Esophagus squamous epithelium (tissue), 5 donors: Measurements from ENCODE around the gene LAP3. TPM values are rescaled to one million over a fixed set of nuclear protein-coding genes. Genes with fewer than 3 reads are reported as not detected.

ENCODE experiments used
- DNase-seq: peaks from one replicate; lab custom pipeline; 2025; lab: John Stamatoyannopoulos, UW
- H3K27ac ChIP-seq, 4 donors: fragments of 200-600 bp; sonication (generic); one replicate each; pipeline ENCODE4 v1.5.1; 2016 to 2019; ENCODE audit warnings: mild to moderate bottlenecking in 1 of 4
- H3K27me3 ChIP-seq, 4 donors: fragments of 200-600 bp; sonication (generic); 1 replicate in 3 of 4; 2 replicates in 1 of 4; pipeline versions ENCODE4 v1.5.1 to v1.6.0; 2017 to 2021; ENCODE audit warnings: antibody characterized with exemption in 1 of 4
- H3K36me3 ChIP-seq, 3 donors: fragments of 200-600 bp; sonication (generic); one replicate each; pipeline ENCODE4 v1.5.1; 2016 to 2019
- H3K4me1 ChIP-seq, 3 donors: fragments of 200-600 bp; sonication (generic); one replicate each; pipeline ENCODE4 v1.5.1; 2017 to 2019
- H3K4me3 ChIP-seq, 4 donors: fragments of 200-600 bp; sonication (generic); 1 replicate in 3 of 4; 2 replicates in 1 of 4; pipeline ENCODE4 v1.5.1; 2016 to 2019; ENCODE audit warnings: mild to moderate bottlenecking in 2 of 4, moderate library complexity in 1 of 4
- H3K9me3 ChIP-seq, 3 donors: fragments of 200-600 bp; sonication (generic); one replicate each; pipeline ENCODE4 v1.5.1; 2016 to 2019
- CTCF ChIP-seq, 6 experiments: fragments of 450-650 bp in 4 of 6; fragments of 200-600 bp in 2 of 6; sonication (generic) in 2 of 6; IDR thresholded peaks; one replicate each; pipeline ENCODE4 v1.5.1; 2016 to 2019; ENCODE audit warnings: antibody characterized with exemption in 6 of 6, mild to moderate bottlenecking in 4 of 6, moderate library complexity in 4 of 6
- POLR2A ChIP-seq, 4 donors: fragments of 450-650 bp; IDR thresholded peaks; one replicate each; pipeline ENCODE4 v1.6.1; 2017; ENCODE audit warnings: antibody characterized with exemption in 4 of 4, mild to moderate bottlenecking in 4 of 4, moderate library complexity in 3 of 4
- WGBS, 2 donors: methylation state at CpG; one replicate each; pipeline ENCODE4 v1.1.5; 2018; 5-methylcytosine and 5-hydroxymethylcytosine counted together
- intact Hi-C: fragments of 100-400 bp; cut with DNase I; formaldehyde crosslinking; loops from one replicate; pipeline ENCODE4 v1.15.0; 2022
- total RNA-seq, 4 donors: library from RNA; depleted of rRNA; stranded (reverse); fragments of >200 nt; gene quantifications; one replicate each; pipeline ENCODE4 v1.1.0, GENCODE V29; 2016
- donor health status: DM: yes; HTN: yes; CAD: no.

LAP3 gene
- total RNA-seq, 4 donors from 2014 or later = 30.2 to 80.5 (median 54.6) TPM

- intact Hi-C loops = no loop called here
- H3K4me1 ChIP-seq = no peaks in the 10 kb centered on the region
- no peak overlapping the region for H3K27ac ChIP-seq
- no peak for DNase-seq
- H3K4me3 ChIP-seq = no peak overlapping the region
- no peaks in the 10 kb centered on the region for H3K9me3 ChIP-seq
- no peaks in the 10 kb centered on the region for H3K36me3 ChIP-seq
- WGBS, 2 donors = 80 to 83% methylated on average over 6 to 8 of the region's 9 CpGs
- H3K27me3 ChIP-seq = peaks cover 0 to 6% (median 0%) of the 10 kb centered on the region in 4 donors
- TF ChIP-seq POLR2A (IDR thresholded peaks at IDR 0.05) = no peak
Measured at GRCh38 chr4:17647176-17647806, 70.3 kb downstream of the LAP3 start.

- no peak overlapping the region for H3K4me3 ChIP-seq
- H3K36me3 ChIP-seq = no peaks in the 10 kb centered on the region
- peaks cover 0 to 6% (median 0%) of the 10 kb centered on the region in 4 donors for H3K27me3 ChIP-seq
- H3K27ac ChIP-seq = no peak overlapping the region
- 87 to 88% methylated on average over 4 to 5 of the region's 5 CpGs for WGBS, 2 donors
- intact Hi-C loops = no loop called here
- no peak for DNase-seq
- H3K9me3 ChIP-seq = no peaks in the 10 kb centered on the region
- TF ChIP-seq CTCF (IDR thresholded peaks at IDR 0.05) (no peak), POLR2A (IDR thresholded peaks at IDR 0.05) (no peak)
- H3K4me1 ChIP-seq = no peaks in the 10 kb centered on the region
Measured at GRCh38 chr4:17647927-17648326, 70.9 kb downstream of the LAP3 start.

GRCh38 chr4:17650406-17650805 lies 73.4 kb downstream of the LAP3 start:
- WGBS, 2 donors = 87 to 94% methylated on average over 2 of the region's 2 CpGs
- no peaks in the 10 kb centered on the region for H3K27me3 ChIP-seq
- no peaks in the 10 kb centered on the region for H3K36me3 ChIP-seq
- TF ChIP-seq POLR2A (IDR thresholded peaks at IDR 0.05) (no peak), CTCF (IDR thresholded peaks at IDR 0.05) (no peak)
- H3K4me1 ChIP-seq = no peaks in the 10 kb centered on the region
- no peak overlapping the region for H3K27ac ChIP-seq
- intact Hi-C loops = no loop called here
- no peak for DNase-seq
- no peak overlapping the region for H3K4me3 ChIP-seq
- H3K9me3 ChIP-seq = no peaks in the 10 kb centered on the region

- TF ChIP-seq CTCF (IDR thresholded peaks at IDR 0.05) (no peak), POLR2A (IDR thresholded peaks at IDR 0.05) (no peak)
- H3K4me1 ChIP-seq = no peaks in the 10 kb centered on the region
- H3K27ac ChIP-seq = no peak overlapping the region
- no peak for DNase-seq
- no peak overlapping the region for H3K4me3 ChIP-seq
- H3K9me3 ChIP-seq = no peaks in the 10 kb centered on the region
- H3K27me3 ChIP-seq = no peaks in the 10 kb centered on the region
- no peaks in the 10 kb centered on the region for H3K36me3 ChIP-seq
- intact Hi-C loops = no loop called here
- WGBS, 2 donors = 66 to 81% methylated on average over 7 to 8 of the region's 8 CpGs
Measured at GRCh38 chr4:17654701-17655100, 77.7 kb downstream of the LAP3 start.

- DNase-seq = no peak
- no peak overlapping the region for H3K4me3 ChIP-seq
- no peak overlapping the region for H3K27ac ChIP-seq
- intact Hi-C loops = no loop called here
- no peaks in the 10 kb centered on the region for H3K9me3 ChIP-seq
- TF ChIP-seq POLR2A (IDR thresholded peaks at IDR 0.05) = no peak
- TF ChIP-seq CTCF (IDR thresholded peaks at IDR 0.05) = no peak
- H3K4me1 ChIP-seq = no peaks in the 10 kb centered on the region
- no peaks in the 10 kb centered on the region for H3K27me3 ChIP-seq
- no peaks in the 10 kb centered on the region for H3K36me3 ChIP-seq
- 63 to 88% methylated on average over 1 of the region's 1 CpG for WGBS, 2 donors
Measured at GRCh38 chr4:17657090-17657489, 80.1 kb downstream of the LAP3 start.

Other genes starting within 250 kb of the LAP3 start
- gene QDPR, start 65.1 kb upstream of the LAP3 start, total RNA-seq = 1 to 10 TPM; 5.5 to 9.4 (median 8.5) TPM
- gene CLRN2, start 62.0 kb upstream of the LAP3 start, total RNA-seq = not detected
- gene MED28, start 37.4 kb downstream of the LAP3 start, total RNA-seq = 10 to 100 TPM in 3 of 4 donors, 1 to 10 TPM in 1; 6.1 to 14.5 (median 11.5) TPM
- gene FAM184B, start 204.4 kb downstream of the LAP3 start, total RNA-seq = under 1 TPM; 0.18 to 0.76 (median 0.19) TPM
- gene DCAF16, start 233.6 kb downstream of the LAP3 start, total RNA-seq = 10 to 100 TPM in 2 of 4 donors, 1 to 10 TPM in 2; 5.6 to 28.2 (median 12.2) TPM
- 10 to 100 TPM in 2 of 4 donors, 1 to 10 TPM in 2; 3.8 to 19.4 (median 12.5) TPM for gene NCAPG, start 233.8 kb downstream of the LAP3 start, total RNA-seq